Spleen (tissue), 11 donors: ENCODE results near the gene CPTP. TPM values are rescaled to one million over a fixed set of nuclear protein-coding genes. Genes with fewer than 3 reads are reported as not detected.

Experiments
- DNase-seq: peaks from one replicate; pipeline ENCODE4 v3.0.0-alpha.2; 2020
- H3K27ac ChIP-seq, 8 donors: fragments of 200-600 bp; sonication (generic) in 7 of 8; 1 replicate in 4 of 8; 2 replicates in 4 of 8; pipeline versions ENCODE4 v1.5.0 to v1.8.0; 2016 to 2021; ENCODE audit warnings: inconsistent platforms in 4 of 8, mild to moderate bottlenecking in 4 of 8, moderate library complexity in 1 of 8
- H3K27me3 ChIP-seq, 7 donors: fragments of 200-600 bp; sonication (generic) in 6 of 7; replicated peaks in 1 of 7; 1 replicate in 4 of 7; 2 replicates in 3 of 7; pipeline versions ENCODE4 v1.5.0 to v1.8.0; 2016 to 2021; ENCODE audit warnings: inconsistent platforms in 3 of 7, mild to moderate bottlenecking in 1 of 7
- H3K36me3 ChIP-seq, 6 donors: fragments of 200-600 bp; sonication (generic) in 5 of 6; 1 replicate in 4 of 6; 2 replicates in 2 of 6; pipeline versions ENCODE4 v1.5.0 to v1.8.0; 2016 to 2021; ENCODE audit warnings: inconsistent platforms in 2 of 6
- H3K4me1 ChIP-seq, 6 donors: fragments of 200-600 bp; sonication (generic) in 5 of 6; 1 replicate in 3 of 6; 2 replicates in 3 of 6; pipeline versions ENCODE4 v1.5.0 to v1.8.0; 2016 to 2021; ENCODE audit warnings: inconsistent platforms in 3 of 6
- H3K4me3 ChIP-seq, 8 donors: fragments of 200-600 bp; sonication (generic) in 7 of 8; 1 replicate in 4 of 8; 2 replicates in 4 of 8; pipeline versions ENCODE4 v1.5.0 to v1.8.0; 2016 to 2021; ENCODE audit warnings: inconsistent platforms in 4 of 8, mild to moderate bottlenecking in 4 of 8, moderate library complexity in 2 of 8
- H3K9me3 ChIP-seq, 8 donors: fragments of 200-600 bp; sonication (generic) in 7 of 8; 1 replicate in 4 of 8; 2 replicates in 4 of 8; pipeline versions ENCODE4 v1.5.0 to v1.8.0; 2016 to 2021; ENCODE audit warnings: inconsistent platforms in 4 of 8
- POLR2A ChIP-seq, 3 donors: fragments of 450-650 bp; IDR thresholded peaks; one replicate each; pipeline ENCODE4 v1.5.1; 2017; ENCODE audit warnings: antibody characterized with exemption in 3 of 3, mild to moderate bottlenecking in 1 of 3
- POLR2AphosphoS5 ChIP-seq, 3 donors: sonication (generic); formaldehyde crosslinking; IDR thresholded peaks; one replicate each; pipeline ENCODE4 v1.5.1; 2017; ENCODE audit warnings: antibody characterized with exemption in 3 of 3
- WGBS, 5 donors: extraction: QIAGEN DNeasy Blood & Tissue Kit in 3 of 5; methylation state at CpG; one replicate each; pipeline versions ENCODE4 v1.1.5 to v1.1.7; 2013 to 2018; 5-methylcytosine and 5-hydroxymethylcytosine counted together
- intact Hi-C: fragments of 100-400 bp; cut with DNase I; formaldehyde crosslinking; loops from one replicate; pipeline ENCODE4 v1.15.0; 2023; ENCODE audit warnings: low total_unique reads
- polyA plus RNA-seq, 3 donors: library from polyadenylated mRNA; stranded (reverse); fragments of 200-250 nt; gene quantifications; one replicate each; pipeline ENCODE4 v1.2.1, GENCODE V29; 2013
- total RNA-seq, 7 donors: library from RNA; depleted of rRNA in 3 of 7; stranded (reverse); fragments of >200 nt in 3 of 7; fragmentation: NEBNext Ultra II Directional in 4 of 7; extraction: Animal tissue kit (Norgen Biotek cat#: 25700) in 4 of 7; gene quantifications; one replicate each; pipeline versions ENCODE4 v1.1.0 to v1.2.1, GENCODE V29; 2016 to 2021
- TF ChIP-seq, protein P1 (sequence below), 11 experiments: fragments of 200-600 bp in 7 of 11; fragments of 450-650 bp in 4 of 11; sonication (generic) in 4 of 11; IDR thresholded peaks in 8 of 11; conservative IDR thresholded peaks in 3 of 11; 1 replicate in 7 of 11; 2 replicates in 4 of 11; pipeline versions ENCODE4 v1.4.0 to v1.8.0; 2016 to 2021; ENCODE audit warnings: antibody characterized with exemption in 11 of 11, inconsistent platforms in 4 of 11, mild to moderate bottlenecking in 1 of 11
- donor health status: healthy with polysubstance abuse.
- donor health status: DM: no; HTN: no; CAD: no; lungs with moderate emphysema.
- donor health status: DM: no; HTN: no; CAD: no.
- donor health status: Bipolar disorder and iron deficiency.
- donor health status: healthy.
- donor health status: DM: no; HTN: no; CAD: no.
- donor health status: DM: yes; HTN: yes; CAD: no.

CPTP gene
- total and polyA plus RNA-seq, 10 donors, result 7.5 to 42.1 (median 25.9) TPM

DNA sequence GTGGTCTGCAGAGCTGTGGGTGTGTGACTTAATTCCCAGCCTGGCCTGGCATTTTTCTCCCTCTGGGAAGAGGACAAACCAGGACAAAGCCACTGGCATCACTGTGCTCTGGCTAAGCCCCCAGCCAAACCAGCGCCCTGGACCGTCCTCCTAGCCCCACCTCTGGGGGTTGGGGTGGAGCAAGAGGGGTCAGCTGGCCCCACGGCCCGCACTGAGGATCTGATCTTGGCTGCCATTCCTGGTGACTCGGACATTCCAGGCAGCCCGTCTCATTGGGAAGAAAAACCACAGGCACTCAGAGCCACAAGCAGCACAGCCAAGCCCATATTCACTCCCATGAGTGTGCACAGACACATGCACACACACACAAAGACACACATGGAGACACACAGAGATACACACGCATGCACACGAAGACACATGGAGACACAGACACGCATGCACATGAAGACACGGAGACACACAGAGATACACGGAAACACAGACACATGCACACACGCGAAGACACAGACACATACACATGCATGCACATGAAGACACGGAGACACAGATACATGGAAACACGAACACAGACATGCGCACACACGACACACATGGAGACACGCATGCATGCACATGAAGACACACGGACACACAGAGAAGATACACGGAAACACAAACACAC is 36.0 kb downstream of the CPTP start:
- Histone ChIP-seq H3K4me3 (no peak overlapping the region), H3K9me3 (no peaks in the 10 kb centered on the region), H3K36me3 (no peaks in the 10 kb centered on the region), H3K27ac (peak overlapping the region in 6 of 8 donors; percentile 20 to 83 (median 76)), H3K4me1 (peaks cover 0 to 59% (median 15%) of the 10 kb centered on the region in 6 donors), H3K27me3 (peaks cover 0 to 65% (median 35%) of the 10 kb centered on the region in 7 donors)
- TF ChIP-seq, protein P1, sequence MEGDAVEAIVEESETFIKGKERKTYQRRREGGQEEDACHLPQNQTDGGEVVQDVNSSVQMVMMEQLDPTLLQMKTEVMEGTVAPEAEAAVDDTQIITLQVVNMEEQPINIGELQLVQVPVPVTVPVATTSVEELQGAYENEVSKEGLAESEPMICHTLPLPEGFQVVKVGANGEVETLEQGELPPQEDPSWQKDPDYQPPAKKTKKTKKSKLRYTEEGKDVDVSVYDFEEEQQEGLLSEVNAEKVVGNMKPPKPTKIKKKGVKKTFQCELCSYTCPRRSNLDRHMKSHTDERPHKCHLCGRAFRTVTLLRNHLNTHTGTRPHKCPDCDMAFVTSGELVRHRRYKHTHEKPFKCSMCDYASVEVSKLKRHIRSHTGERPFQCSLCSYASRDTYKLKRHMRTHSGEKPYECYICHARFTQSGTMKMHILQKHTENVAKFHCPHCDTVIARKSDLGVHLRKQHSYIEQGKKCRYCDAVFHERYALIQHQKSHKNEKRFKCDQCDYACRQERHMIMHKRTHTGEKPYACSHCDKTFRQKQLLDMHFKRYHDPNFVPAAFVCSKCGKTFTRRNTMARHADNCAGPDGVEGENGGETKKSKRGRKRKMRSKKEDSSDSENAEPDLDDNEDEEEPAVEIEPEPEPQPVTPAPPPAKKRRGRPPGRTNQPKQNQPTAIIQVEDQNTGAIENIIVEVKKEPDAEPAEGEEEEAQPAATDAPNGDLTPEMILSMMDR (IDR thresholded peaks at IDR 0.05 in 8 of 11, conservative IDR thresholded peaks at IDR 0.05 in 3 of 11), result no peak
- TF ChIP-seq POLR2AphosphoS5 (IDR thresholded peaks at IDR 0.05), result peak in 2 of 3 donors; percentile 44 to 65
- peak; percentile 69 for DNase-seq
- intact Hi-C loops, result no loop called here
- WGBS, 5 donors, result 77 to 81% (median 78%) methylated on average over 18 to 20 of the region's 20 CpGs

DNA sequence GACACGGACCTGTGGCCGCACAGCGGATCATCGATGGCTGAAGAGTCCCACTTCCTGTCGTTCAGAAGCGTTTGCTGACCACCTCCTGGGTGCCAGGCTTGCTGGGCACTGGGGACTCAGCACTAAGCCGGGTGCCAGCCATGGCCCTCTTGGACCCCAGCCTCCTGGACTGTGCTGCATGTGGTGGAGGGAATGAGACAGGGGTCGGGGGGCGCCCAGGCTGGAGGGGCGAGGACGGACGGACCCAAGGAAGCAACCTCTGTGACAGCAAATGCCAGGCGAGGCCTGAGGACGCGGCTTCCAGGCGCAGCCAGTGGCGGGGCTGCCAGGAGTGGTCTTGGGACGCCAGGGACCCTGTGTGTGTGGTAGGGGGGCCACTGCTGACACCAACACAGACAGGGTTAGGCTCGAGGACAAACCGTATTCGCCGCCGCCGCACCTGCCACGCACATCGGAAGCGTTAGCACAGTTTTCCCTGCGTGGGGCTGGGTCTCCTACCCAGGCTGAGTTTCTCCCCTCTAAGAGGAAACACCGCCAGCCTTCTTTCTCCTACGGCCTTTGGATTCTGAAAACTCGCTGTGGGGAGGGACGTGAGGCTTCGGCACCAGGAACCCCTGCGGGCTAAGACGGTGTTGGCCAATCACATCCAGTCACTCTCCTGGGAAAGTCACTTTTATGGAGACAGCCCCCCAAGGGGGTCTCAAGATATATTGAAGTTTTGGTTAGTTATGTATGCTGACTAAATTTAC is 36.8 kb downstream of the CPTP start:
- TF ChIP-seq, protein P1 (IDR thresholded peaks at IDR 0.05 in 8 of 11, conservative IDR thresholded peaks at IDR 0.05 in 3 of 11), result no peak
- TF ChIP-seq POLR2AphosphoS5 (IDR thresholded peaks at IDR 0.05), result no peak
- no peak for TF ChIP-seq POLR2A (IDR thresholded peaks at IDR 0.05)
- Histone ChIP-seq H3K27me3 (peaks cover 0 to 58% (median 33%) of the 10 kb centered on the region in 7 donors), H3K4me3 (no peak overlapping the region), H3K27ac (peak overlapping the region in 5 of 8 donors; percentile 20 to 62 (median 46)), H3K36me3 (no peaks in the 10 kb centered on the region), H3K9me3 (no peaks in the 10 kb centered on the region), H3K4me1 (peaks cover 0 to 51% (median 15%) of the 10 kb centered on the region in 6 donors)
- peak; percentile 69 for DNase-seq
- intact Hi-C loops, result no loop called here
- WGBS, 5 donors, result 65 to 75% (median 71%) methylated on average over 33 to 35 of the region's 35 CpGs

DNA sequence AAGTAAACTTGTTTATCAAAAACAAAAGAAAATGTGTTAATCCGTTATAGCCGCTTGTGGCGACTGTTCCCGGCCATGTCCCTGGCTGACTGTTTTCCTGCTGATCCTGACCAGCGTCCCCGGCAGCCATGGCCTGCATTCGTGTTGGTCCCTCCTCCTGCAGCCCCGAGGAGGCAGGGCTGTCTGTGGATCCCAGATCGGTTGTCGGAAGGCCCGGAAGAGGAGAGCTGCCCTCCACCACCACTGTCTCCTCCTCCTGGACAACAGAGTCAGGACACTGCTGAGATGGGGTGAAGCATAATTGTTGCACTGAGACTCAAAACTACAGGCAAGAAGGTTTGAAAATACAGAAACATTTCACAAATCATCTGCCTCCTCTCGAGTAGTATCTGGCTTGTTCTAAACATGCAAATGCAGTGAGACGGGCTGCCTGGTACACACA is 37.4 kb downstream of the CPTP start:
- peak; percentile 62 for DNase-seq
- Histone ChIP-seq H3K27me3 (peaks cover 0 to 52% (median 27%) of the 10 kb centered on the region in 7 donors), H3K4me1 (peaks cover 0 to 45% (median 15%) of the 10 kb centered on the region in 6 donors), H3K4me3 (no peak overlapping the region), H3K36me3 (no peaks in the 10 kb centered on the region), H3K9me3 (peaks cover 0 to 1% (median 0%) of the 10 kb centered on the region in 8 donors), H3K27ac (peak overlapping the region in 5 of 8 donors; percentile 20 to 62 (median 46))
- intact Hi-C loops, result no loop called here
- TF ChIP-seq POLR2AphosphoS5 (IDR thresholded peaks at IDR 0.05) (peak in 1 of 3 donors; percentile 53), POLR2A (IDR thresholded peaks at IDR 0.05) (no peak)
- TF ChIP-seq, protein P1 (IDR thresholded peaks at IDR 0.05 in 8 of 11, conservative IDR thresholded peaks at IDR 0.05 in 3 of 11), result peak in 1 of 11 experiments; percentile 7
- 20 to 31% (median 26%) methylated on average over 13 of the region's 13 CpGs for WGBS, 5 donors

DNA sequence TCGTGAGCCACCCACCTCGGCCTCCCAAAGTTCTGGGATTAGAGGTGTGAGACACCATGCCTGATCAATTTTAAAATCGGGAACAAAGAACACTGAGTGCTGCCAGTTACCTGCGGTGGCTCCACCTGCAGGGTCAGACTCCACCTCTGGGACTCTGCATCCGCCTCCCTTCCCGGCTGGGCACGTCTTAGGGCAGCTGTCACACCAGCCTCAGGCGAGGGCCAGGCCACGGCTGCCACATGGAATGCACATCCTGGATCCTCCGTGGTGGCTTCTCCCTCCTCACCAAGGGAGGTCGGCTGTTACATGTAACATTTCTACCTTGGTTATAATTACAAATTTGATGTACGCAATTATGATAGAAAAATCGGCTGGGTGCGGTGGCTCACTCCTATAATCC is 39.7 kb downstream of the CPTP start:
- DNase-seq, result no peak
- no peak for TF ChIP-seq POLR2AphosphoS5 (IDR thresholded peaks at IDR 0.05)
- TF ChIP-seq, protein P1 (IDR thresholded peaks at IDR 0.05 in 8 of 11, conservative IDR thresholded peaks at IDR 0.05 in 3 of 11), result no peak
- Histone ChIP-seq H3K27me3 (peaks cover 0 to 29% (median 8%) of the 10 kb centered on the region in 7 donors), H3K36me3 (no peaks in the 10 kb centered on the region), H3K4me3 (no peak overlapping the region), H3K27ac (no peak overlapping the region), H3K4me1 (peaks cover 0 to 30% (median 9%) of the 10 kb centered on the region in 6 donors), H3K9me3 (peaks cover 0 to 6% (median 0%) of the 10 kb centered on the region in 8 donors)
- intact Hi-C loops, result no loop called here
- WGBS, 5 donors, result 77 to 86% (median 83%) methylated on average over 14 of the region's 14 CpGs
